AG10803 (cell line): Measurements from ENCODE around the gene LAMC1.
A peak's percentile ranks its signal among the peaks of the same experiment; 100 is the strongest.

Experiments
- DNase-seq: peaks from one replicate; pipeline ENCODE4 v3.0.0; 2010; ENCODE audit warnings: low read depth
- H3K4me3 ChIP-seq: 2 replicates; pipeline ENCODE4 v1.5.1; 2011; ENCODE audit warnings: mild to moderate bottlenecking, low read length, control low read depth
- CTCF ChIP-seq: conservative IDR thresholded peaks from 2 replicates; pipeline ENCODE4 v1.5.1; 2011; ENCODE audit warnings: mild to moderate bottlenecking, low read length, control low read depth, inconsistent platforms

The LAMC1 gene

DNA sequence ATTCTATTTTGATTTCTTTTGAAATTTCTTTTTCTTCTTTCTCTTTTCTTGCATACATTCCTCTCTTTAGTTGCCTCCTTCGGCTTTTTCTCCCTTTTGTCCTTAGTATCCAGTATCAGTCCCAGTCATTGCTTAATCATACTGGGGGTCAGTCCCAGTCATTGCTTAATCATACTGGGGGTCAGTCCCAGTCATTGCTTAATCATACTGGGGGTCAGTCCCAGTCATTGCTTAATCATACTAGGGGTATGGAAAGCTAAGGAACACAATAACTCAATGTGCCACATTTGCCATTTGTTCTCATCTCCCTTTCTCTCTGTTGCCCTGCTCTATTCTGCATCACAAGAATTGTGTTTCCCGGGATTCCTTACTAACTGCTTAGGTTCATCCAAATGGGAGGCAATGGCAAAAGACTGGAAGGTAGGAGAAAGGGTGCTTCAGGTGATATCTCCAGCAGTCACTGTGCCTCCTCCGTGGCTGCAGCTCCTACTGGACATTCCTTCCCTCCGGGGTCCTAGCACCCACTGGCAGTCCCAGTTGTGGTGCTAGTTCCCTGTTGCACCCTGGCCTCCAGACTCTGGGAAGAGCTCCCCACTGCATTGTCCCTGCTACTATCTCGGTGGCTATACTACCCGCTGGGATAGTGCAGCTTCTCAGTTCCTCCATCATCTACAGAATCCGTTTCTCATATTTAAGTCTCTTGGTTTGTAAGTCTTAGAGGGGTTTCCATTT, 32.6 kb upstream of the LAMC1 start:
- H3K4me3 ChIP-seq = no peak overlapping the region
- DNase-seq = peak; percentile 36
- TF ChIP-seq CTCF = no peak

- no peak overlapping the region for H3K4me3 ChIP-seq
- TF ChIP-seq CTCF = no peak
- no peak for DNase-seq
Measured at GRCh38 chr1:182993746-182994145, 29.5 kb upstream of the LAMC1 start.

GRCh38 chr1:182995894-182996293, 27.3 kb upstream of the LAMC1 start:
- H3K4me3 ChIP-seq = no peak overlapping the region
- no peak for TF ChIP-seq CTCF
- no peak for DNase-seq

DNA sequence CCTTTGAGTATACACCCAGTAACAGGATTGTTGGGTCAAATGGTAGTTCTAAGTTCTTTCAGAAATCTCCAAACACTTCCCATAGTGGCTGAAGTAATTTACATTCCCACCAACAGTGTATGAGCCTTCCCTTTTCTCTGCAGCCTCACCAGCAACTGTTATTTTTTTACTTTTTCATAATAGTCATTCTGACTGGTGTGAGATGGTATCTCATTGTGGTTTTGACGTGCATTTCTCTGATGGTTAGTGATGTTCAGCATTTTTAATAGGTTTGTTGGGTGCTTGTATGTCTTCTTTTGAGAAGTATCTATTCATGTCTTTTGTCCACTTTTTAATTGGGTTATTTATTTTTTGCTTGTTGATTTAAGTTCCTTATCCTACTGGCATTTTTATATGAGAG, 26.4 kb upstream of the LAMC1 start:
- no peak overlapping the region for H3K4me3 ChIP-seq
- no peak for TF ChIP-seq CTCF
- peak; percentile 16 for DNase-seq

GRCh38 chr1:182998482-182998881, 24.7 kb upstream of the LAMC1 start:
- no peak for DNase-seq
- TF ChIP-seq CTCF = no peak

GRCh38 chr1:183000167-183000962, 22.9 kb upstream of the LAMC1 start:
- H3K4me3 ChIP-seq = no peak overlapping the region
- TF ChIP-seq CTCF = no peak
- DNase-seq = peak; percentile 50

More at GRCh38 chr1:182998482-182998881, 24.7 kb upstream of the LAMC1 start:
- H3K4me3 ChIP-seq = no peak overlapping the region

DNA sequence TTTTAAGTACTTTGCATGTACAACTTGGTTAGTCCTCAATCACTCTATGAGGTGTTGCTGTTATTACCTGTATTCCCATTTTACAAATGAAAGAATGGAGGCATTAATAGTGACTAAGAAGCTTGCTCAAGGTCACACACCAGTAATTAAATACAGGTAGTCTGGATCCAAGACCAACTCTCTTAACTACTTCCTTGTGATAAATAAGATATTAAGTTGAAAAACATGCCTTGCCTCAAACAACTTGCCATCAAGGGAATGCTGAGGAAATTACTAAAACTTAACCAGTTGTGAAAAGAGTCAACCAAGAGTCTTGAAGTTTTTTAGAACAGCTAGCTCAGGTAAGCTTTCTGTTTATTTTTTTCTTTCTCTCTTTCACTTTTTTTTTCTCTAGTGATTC, 21.0 kb upstream of the LAMC1 start:
- no peak for DNase-seq
- H3K4me3 ChIP-seq = no peak overlapping the region
- no peak for TF ChIP-seq CTCF
